Activated T-helper 17 cell treated with anti-CD3 and anti-CD28 coated beads, Interleukin-2, amount 50 U/mL, for 72 hours (primary cell): Measurements from ENCODE around the gene FAM90A1. TPM values are rescaled to one million over a fixed set of nuclear protein-coding genes. Genes with fewer than 3 reads are reported as not detected.
"Not testable (repeated sequence)": the region's sequence is repeated elsewhere in the genome, so short reads cannot be mapped to it uniquely, and the experiment has no call there.

Source experiments
- ATAC-seq: fragments of 150-1000 bp; cut with Tn5 transposase; replicated peaks from 2 replicates; pipeline ENCODE4 v1.10.0; 2021; ENCODE audit warnings: mild to moderate bottlenecking, moderate library complexity
- H3K27ac Mint-ChIP-seq: one replicate; pipeline ENCODE4 v1.8.0; 2022; ENCODE audit warnings: mixed read lengths
- H3K27me3 Mint-ChIP-seq: one replicate; pipeline ENCODE4 v1.8.0; 2022; ENCODE audit warnings: mixed read lengths
- H3K36me3 Mint-ChIP-seq: one replicate; pipeline ENCODE4 v1.8.0; 2022; ENCODE audit warnings: low read depth, mild to moderate bottlenecking, mixed read lengths
- H3K4me1 Mint-ChIP-seq: one replicate; pipeline ENCODE4 v1.8.0; 2022; ENCODE audit warnings: mixed read lengths
- H3K4me3 Mint-ChIP-seq: one replicate; pipeline ENCODE4 v1.8.0; 2022; ENCODE audit warnings: mild to moderate bottlenecking, mixed read lengths
- H3K9me3 Mint-ChIP-seq: one replicate; pipeline ENCODE4 v1.8.0; 2022; ENCODE audit warnings: mixed read lengths
- total RNA-seq, 2 donors: library from RNA; stranded (reverse); gene quantifications; one replicate each; pipeline ENCODE4 v1.2.3, GENCODE V29; 2022

Gene FAM90A1
- total RNA-seq, 2 donors from 2014 or later, result 0.24 TPM; not detected in 1

DNA sequence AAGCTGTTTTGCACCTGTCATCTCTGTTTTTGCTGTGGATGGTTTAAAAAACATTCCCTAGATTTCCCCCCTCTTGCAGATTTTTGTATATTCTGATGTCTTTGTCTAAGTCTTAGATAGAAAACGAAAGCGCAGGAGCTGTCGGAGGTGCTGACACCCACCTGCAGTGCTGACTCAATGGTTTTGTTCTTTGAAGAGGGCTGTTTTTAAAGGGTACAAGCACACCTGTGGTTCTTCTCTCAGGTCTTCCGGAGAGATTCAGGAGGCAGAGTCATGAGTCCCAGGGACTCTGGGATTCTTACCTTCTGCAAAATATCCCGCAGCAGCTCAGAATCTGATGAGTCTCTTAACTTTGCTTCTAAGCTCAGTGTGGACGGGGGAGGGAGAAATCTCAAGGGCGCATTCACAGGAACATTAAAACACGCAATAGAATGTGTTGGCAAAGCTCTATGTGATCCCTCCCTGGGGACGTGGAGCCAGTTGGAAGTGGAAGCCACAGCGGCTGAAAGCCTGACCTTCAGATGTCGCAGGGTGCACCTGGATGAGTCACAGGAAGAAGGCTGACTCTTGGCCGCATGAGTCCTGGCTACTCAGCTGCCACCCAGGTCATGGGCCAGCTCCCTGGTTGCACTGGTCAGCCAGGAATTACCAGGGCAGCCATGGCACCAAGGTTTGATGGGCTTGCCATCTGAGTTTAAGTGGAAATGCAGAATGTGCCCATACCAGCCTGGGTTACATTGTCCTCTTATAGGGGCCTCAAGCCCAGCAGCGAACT lies 13.1 kb upstream of the FAM90A1 start:
- not testable (repeated sequence) for H3K36me3 Mint-ChIP-seq, ATAC-seq, H3K4me1 Mint-ChIP-seq, H3K27ac Mint-ChIP-seq, H3K9me3 Mint-ChIP-seq, H3K27me3 Mint-ChIP-seq
- peak overlapping the region; percentile 84 for H3K4me3 Mint-ChIP-seq

GRCh38 chr12:8237031-8237430 lies 9.6 kb upstream of the FAM90A1 start:
- ATAC-seq, H3K4me1 Mint-ChIP-seq, H3K4me3 Mint-ChIP-seq, H3K27me3 Mint-ChIP-seq, H3K36me3 Mint-ChIP-seq, H3K9me3 Mint-ChIP-seq, H3K27ac Mint-ChIP-seq: not testable (repeated sequence)

DNA sequence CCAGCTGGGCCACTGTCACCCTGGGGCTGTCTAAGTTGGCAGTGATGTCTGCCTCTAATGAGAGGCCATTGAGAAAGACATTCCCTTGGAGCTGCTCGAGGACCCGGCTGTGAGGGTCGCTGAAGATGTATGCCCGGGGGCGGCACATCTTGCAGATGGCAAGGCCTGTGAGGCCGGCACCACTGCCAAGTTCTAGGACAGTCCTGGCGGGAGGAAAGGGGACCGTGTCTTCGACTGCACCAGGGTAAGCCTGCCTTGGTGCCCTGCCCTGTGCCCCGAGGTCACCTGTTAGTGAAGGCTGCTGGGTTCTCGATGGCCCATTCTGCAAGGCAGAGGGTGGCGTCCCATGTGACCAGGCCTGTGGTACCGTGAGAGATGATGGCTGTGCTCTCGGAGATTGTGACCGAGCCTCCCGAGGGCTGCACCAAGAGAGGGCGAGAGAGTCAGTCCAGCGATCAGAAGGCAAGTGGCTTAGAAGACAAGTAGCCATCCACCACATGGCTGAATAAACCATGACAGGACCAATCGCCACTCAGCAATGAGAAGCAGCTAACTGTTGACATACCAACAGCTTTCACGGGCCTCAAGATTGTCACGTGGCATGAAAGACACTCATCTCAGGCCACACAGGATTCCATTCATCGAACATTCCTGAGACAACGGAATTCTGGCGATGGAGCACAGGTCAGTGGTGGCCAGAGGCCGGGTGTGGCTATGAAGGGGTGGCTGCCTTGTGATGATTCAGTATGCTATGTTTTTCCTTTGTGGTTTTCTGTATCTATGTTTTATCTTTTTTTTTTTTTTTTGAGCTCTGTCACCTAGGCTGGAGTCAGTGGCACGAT lies 8.1 kb upstream of the FAM90A1 start:
- H3K27me3 Mint-ChIP-seq, H3K4me1 Mint-ChIP-seq, H3K36me3 Mint-ChIP-seq, ATAC-seq, H3K4me3 Mint-ChIP-seq, H3K27ac Mint-ChIP-seq, H3K9me3 Mint-ChIP-seq: not testable (repeated sequence)

GRCh38 chr12:8234746-8235145 lies 7.3 kb upstream of the FAM90A1 start:
- not testable (repeated sequence) for H3K4me3 Mint-ChIP-seq, H3K27me3 Mint-ChIP-seq, H3K27ac Mint-ChIP-seq, H3K9me3 Mint-ChIP-seq, H3K36me3 Mint-ChIP-seq, H3K4me1 Mint-ChIP-seq, ATAC-seq

GRCh38 chr12:8233935-8234495 lies 6.6 kb upstream of the FAM90A1 start:
- H3K27ac Mint-ChIP-seq, H3K4me1 Mint-ChIP-seq, ATAC-seq, H3K9me3 Mint-ChIP-seq, H3K4me3 Mint-ChIP-seq, H3K27me3 Mint-ChIP-seq, H3K36me3 Mint-ChIP-seq: not testable (repeated sequence)

DNA sequence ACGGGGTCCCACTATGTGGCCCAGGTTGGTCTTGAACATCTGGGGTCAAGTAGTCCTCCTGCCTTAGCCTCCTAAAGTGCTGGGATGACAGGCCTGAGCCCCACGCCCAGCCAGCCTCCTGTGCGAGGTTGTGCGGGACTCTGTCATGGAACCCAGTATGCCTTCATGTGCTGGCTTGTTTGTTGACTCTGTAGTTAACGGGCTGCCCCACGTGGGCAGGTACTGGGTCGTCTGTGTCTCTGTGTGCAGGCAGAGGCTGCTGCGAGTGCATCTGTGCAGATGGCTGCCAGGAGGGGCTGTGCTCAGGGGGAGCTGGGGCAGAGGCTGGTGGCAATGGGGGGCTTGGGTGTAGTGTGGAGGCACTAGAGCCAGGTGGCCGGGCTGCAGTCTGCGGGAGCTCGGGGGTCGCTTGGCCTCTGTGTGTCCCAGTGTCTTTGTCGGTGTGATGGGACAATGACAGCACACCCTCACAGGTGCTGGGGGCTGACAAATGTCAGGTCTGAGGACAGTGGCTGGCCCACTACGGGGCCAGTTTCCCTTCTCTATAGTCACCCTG lies 6.0 kb upstream of the FAM90A1 start:
- H3K27ac Mint-ChIP-seq, ATAC-seq, H3K4me3 Mint-ChIP-seq, H3K4me1 Mint-ChIP-seq, H3K9me3 Mint-ChIP-seq, H3K27me3 Mint-ChIP-seq, H3K36me3 Mint-ChIP-seq: not testable (repeated sequence)

DNA sequence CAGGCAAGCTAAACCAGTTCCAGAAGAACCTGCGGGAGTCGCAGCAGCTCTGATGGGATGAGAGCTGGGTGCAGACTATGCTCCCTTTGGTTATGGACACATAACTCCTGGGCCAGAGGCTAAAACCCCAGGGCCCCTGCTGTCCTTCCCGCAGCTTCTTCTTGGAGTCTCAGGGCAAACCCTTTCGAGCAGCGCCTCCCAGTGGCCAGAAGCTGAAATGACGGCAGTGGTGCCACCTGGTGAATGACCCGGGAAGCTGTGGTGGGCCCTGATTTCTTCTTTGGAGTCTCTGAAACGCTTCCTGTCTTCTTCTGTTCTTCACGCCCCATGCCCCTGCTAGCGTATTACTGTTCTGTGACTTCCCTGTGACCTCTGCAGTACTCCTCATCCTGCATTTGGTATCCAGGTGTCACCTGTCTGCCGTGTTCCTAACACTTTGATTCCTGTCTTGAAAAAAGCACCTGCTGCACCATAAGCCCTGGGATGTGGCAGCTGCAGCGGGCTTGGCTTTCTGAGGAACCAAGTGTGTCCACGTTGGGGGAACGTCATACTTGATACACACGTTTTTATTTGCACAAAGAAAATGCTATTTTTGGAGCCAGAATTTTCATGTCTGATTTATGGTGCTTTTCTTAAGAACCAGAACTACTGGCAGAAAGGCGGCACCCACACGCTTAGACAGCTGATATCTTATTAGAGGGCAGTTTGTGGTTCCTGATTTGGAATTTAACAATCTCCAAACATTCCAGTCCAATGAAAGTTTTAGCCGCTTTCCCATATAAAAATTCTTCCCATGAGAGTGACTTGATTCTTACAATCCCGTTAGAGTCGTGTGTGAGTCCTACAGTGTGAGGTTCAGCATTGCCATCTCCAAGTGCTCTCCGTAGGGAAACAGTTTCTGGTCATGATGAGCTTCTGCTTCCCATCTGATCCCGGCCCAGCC lies 4.5 kb upstream of the FAM90A1 start:
- not testable (repeated sequence) for ATAC-seq, H3K4me3 Mint-ChIP-seq, H3K4me1 Mint-ChIP-seq, H3K9me3 Mint-ChIP-seq, H3K27me3 Mint-ChIP-seq, H3K27ac Mint-ChIP-seq, H3K36me3 Mint-ChIP-seq

GRCh38 chr12:8231049-8231448 lies 3.6 kb upstream of the FAM90A1 start:
- not testable (repeated sequence) for H3K9me3 Mint-ChIP-seq, H3K4me3 Mint-ChIP-seq, ATAC-seq, H3K27me3 Mint-ChIP-seq, H3K36me3 Mint-ChIP-seq, H3K27ac Mint-ChIP-seq, H3K4me1 Mint-ChIP-seq

DNA sequence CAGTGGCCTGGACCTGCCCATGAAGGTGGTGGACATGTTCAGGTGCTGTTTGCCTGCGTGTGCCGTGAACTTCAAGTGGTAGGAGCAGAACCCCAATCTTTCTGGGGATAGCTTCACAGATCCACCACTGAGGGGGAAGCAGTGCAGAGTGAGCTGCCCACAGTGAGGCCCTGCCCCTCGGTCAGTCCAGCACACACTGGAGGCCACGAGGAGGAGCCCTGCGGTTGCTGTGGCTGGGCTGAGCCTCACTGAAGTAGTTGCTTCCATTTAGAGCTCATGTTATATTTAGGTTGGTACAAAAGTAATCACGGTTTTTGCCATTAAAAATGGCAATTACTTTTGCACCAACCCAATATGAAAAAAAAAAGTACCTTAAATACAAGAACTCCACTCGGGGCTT lies 2.1 kb upstream of the FAM90A1 start:
- H3K27ac Mint-ChIP-seq, H3K4me1 Mint-ChIP-seq, H3K36me3 Mint-ChIP-seq, H3K9me3 Mint-ChIP-seq, H3K4me3 Mint-ChIP-seq, ATAC-seq, H3K27me3 Mint-ChIP-seq: not testable (repeated sequence)

DNA sequence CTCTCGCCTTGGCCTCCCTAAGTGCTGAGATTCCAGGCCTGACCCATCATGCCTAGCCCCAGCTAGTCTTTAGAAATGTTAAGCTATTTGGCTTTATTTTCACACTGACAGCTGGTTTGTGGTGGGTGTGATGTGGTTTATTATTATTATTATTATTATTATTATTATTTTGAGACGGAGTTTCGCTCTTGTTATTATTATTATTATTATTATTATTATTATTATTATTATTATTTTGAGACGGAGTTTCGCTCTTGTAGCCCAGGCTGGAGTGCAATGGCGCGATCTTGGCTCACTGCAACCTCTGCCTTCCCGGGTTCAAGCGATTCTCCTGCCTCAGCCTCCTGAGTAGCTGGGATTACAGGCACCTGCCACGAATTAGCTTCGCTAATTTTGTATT lies 1.2 kb upstream of the FAM90A1 start:
- not testable (repeated sequence) for H3K9me3 Mint-ChIP-seq, H3K4me3 Mint-ChIP-seq, H3K36me3 Mint-ChIP-seq, H3K27me3 Mint-ChIP-seq, ATAC-seq, H3K27ac Mint-ChIP-seq, H3K4me1 Mint-ChIP-seq

- not testable (repeated sequence) for H3K27ac Mint-ChIP-seq, ATAC-seq
Observed at GRCh38 chr12:8227732-8228077, 287 bp upstream of the FAM90A1 start.

DNA sequence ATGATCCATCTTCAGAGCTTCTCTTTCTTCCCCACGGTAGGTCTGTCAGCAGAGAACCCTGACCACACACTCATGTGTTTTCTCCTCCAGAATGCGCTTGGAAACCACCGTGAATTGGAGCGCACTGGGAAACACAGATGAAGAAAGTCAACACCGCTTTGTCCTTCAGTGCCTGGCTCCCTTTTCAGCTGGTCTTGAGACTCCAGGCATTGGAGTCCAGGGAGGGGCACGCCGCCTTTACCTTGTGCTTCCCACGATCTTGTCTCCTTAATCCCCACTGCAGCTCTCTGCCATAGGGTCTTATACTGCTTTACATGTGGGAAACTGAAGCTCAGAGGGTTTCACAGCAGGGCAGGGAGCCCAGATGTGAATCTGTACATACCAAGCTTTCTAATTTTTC lies 1.1 kb downstream of the FAM90A1 start:
- H3K4me3 Mint-ChIP-seq, result no peak overlapping the region
- no peaks in the 10 kb centered on the region for H3K36me3 Mint-ChIP-seq
- no peaks in the 10 kb centered on the region for H3K9me3 Mint-ChIP-seq
- no peak for ATAC-seq
- H3K27me3 Mint-ChIP-seq, result peaks cover 3% of the 10 kb centered on the region
- no peak overlapping the region for H3K27ac Mint-ChIP-seq
- no peaks in the 10 kb centered on the region for H3K4me1 Mint-ChIP-seq

More at GRCh38 chr12:8227732-8228077, 287 bp upstream of the FAM90A1 start:
- H3K4me1 Mint-ChIP-seq, H3K9me3 Mint-ChIP-seq, H3K36me3 Mint-ChIP-seq, H3K27me3 Mint-ChIP-seq: not testable (repeated sequence)
- H3K4me3 Mint-ChIP-seq, result peak overlapping the region; percentile 47

- H3K36me3 Mint-ChIP-seq, ATAC-seq, H3K27me3 Mint-ChIP-seq, H3K4me1 Mint-ChIP-seq, H3K9me3 Mint-ChIP-seq, H3K4me3 Mint-ChIP-seq, H3K27ac Mint-ChIP-seq: not testable (repeated sequence)
Observed at GRCh38 chr12:8224782-8225181, 2.6 kb downstream of the FAM90A1 start.

- H3K36me3 Mint-ChIP-seq, H3K4me1 Mint-ChIP-seq, H3K9me3 Mint-ChIP-seq, H3K4me3 Mint-ChIP-seq, ATAC-seq, H3K27me3 Mint-ChIP-seq, H3K27ac Mint-ChIP-seq: not testable (repeated sequence)
Observed at GRCh38 chr12:8223646-8224045, 3.8 kb downstream of the FAM90A1 start.
